Osteoblast (primary cell): ENCODE measurements around the gene PIGK. TPM values are rescaled to one million over a fixed set of nuclear protein-coding genes. Genes with fewer than 3 reads are reported as not detected.

Experiments
- DNase-seq: peaks from one replicate; pipeline ENCODE4 v3.0.0; 2011; ENCODE audit warnings: low spot score, mixed read lengths; ENCODE audit not compliant: insufficient read length; ENCODE audit errors: missing footprints
- H2AFZ ChIP-seq: 2 replicates; pipeline ENCODE4 v1.6.0; 2011; ENCODE audit warnings: mild to moderate bottlenecking, low read length
- H3K27ac ChIP-seq: 2 replicates; pipeline ENCODE4 v1.5.1; 2011; ENCODE audit warnings: mild to moderate bottlenecking, low read depth, low read length, moderate library complexity
- H3K27me3 ChIP-seq: 2 replicates; pipeline ENCODE4 v1.6.0; 2012; ENCODE audit warnings: mild to moderate bottlenecking, control low read depth, inconsistent platforms, low read length, moderate library complexity; ENCODE audit not compliant: insufficient read depth
- H3K36me3 ChIP-seq: 2 replicates; pipeline ENCODE4 v1.5.1; 2011; ENCODE audit warnings: mild to moderate bottlenecking, low read length, control low read depth, moderate library complexity; ENCODE audit not compliant: insufficient read depth
- H3K4me1 ChIP-seq: 2 replicates; pipeline ENCODE4 v1.5.1; 2011; ENCODE audit warnings: mild to moderate bottlenecking, low read length, control low read depth, moderate library complexity; ENCODE audit not compliant: insufficient read depth
- H3K4me2 ChIP-seq: 2 replicates; pipeline ENCODE4 v1.6.0; 2011; ENCODE audit warnings: mild to moderate bottlenecking, low read length; ENCODE audit not compliant: insufficient read depth
- H3K4me3 ChIP-seq: fragments of 200-600 bp; sonication (generic); 3 replicates; pipeline ENCODE4 v1.5.1; 2012; ENCODE audit warnings: mild to moderate bottlenecking, low read length, inconsistent platforms; ENCODE audit not compliant: insufficient read depth
- H3K79me2 ChIP-seq: 2 replicates; pipeline ENCODE4 v1.6.0; 2012; ENCODE audit warnings: mild to moderate bottlenecking, low read length, control low read depth, inconsistent platforms; ENCODE audit not compliant: insufficient read depth
- H3K9me3 ChIP-seq: 2 replicates; pipeline ENCODE4 v1.5.1; 2011; ENCODE audit warnings: low read depth, low read length, control low read depth
- H4K20me1 ChIP-seq: 2 replicates; pipeline ENCODE4 v1.6.0; 2012; ENCODE audit warnings: mild to moderate bottlenecking, low read length, control low read depth; ENCODE audit not compliant: insufficient read depth
- total RNA-seq: library from RNA; depleted of rRNA; stranded (reverse); fragments of >200 nt; gene quantifications from 2 replicates; pipeline ENCODE4 v1.2.3, GENCODE V29; 2012
- TF ChIP-seq, protein P1 (sequence below): IDR thresholded peaks from 2 replicates; pipeline ENCODE4 v1.5.1; 2011; ENCODE audit warnings: mild to moderate bottlenecking, low read depth, low read length, moderate library complexity; ENCODE audit errors: extremely low read depth

The PIGK gene
- total RNA-seq, 1 donor: 46.3 TPM

DNA sequence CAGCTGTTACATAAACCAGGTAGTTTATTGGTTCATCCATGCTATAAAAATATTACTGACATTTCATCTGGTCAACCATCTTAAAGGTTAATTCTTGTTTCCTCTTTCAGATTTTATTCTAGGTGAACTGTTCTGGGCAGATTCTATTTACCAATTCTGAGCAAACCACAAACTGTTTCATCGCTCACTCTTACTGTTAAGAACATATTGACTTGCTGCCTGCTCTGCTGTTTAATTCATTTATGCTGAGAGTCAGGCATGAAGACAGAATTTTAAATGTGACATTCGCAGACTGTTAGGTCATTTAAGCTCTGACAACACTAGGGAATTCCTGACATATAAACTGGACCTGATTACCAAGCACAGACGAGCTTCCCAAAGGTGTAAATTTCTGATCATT is 98.3 kb downstream of the PIGK start:
- Histone ChIP-seq H4K20me1 (no peaks in the 10 kb centered on the region), H3K27me3 (no peaks in the 10 kb centered on the region), H3K4me1 (no peaks in the 10 kb centered on the region), H3K4me3 (no peak overlapping the region), H3K36me3 (no peaks in the 10 kb centered on the region), H2AFZ (no peak overlapping the region), H3K27ac (no peak overlapping the region), H3K9me3 (no peaks in the 10 kb centered on the region), H3K79me2 (no peaks in the 10 kb centered on the region), H3K4me2 (no peak overlapping the region)
- TF ChIP-seq, protein P1, sequence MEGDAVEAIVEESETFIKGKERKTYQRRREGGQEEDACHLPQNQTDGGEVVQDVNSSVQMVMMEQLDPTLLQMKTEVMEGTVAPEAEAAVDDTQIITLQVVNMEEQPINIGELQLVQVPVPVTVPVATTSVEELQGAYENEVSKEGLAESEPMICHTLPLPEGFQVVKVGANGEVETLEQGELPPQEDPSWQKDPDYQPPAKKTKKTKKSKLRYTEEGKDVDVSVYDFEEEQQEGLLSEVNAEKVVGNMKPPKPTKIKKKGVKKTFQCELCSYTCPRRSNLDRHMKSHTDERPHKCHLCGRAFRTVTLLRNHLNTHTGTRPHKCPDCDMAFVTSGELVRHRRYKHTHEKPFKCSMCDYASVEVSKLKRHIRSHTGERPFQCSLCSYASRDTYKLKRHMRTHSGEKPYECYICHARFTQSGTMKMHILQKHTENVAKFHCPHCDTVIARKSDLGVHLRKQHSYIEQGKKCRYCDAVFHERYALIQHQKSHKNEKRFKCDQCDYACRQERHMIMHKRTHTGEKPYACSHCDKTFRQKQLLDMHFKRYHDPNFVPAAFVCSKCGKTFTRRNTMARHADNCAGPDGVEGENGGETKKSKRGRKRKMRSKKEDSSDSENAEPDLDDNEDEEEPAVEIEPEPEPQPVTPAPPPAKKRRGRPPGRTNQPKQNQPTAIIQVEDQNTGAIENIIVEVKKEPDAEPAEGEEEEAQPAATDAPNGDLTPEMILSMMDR: no peak
- no peak for DNase-seq

DNA sequence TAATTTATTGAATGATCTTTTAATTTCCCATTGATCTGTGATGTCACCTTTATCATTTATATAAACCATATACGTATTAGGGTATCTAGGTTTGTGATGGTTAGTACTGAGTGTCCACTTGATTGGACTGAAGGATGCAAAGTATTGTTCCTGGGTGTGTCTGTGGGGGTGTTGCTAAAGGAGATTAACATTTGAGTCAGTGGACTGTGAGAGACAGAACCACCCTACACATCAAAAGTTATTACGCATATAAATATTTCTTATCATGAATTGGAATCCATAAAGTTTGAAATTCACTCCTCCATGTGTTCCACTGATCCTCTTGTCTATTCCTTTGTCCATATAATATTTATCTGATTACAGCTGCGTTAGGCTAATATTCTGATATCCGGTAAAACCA is 100.5 kb downstream of the PIGK start:
- Histone ChIP-seq H3K9me3 (no peaks in the 10 kb centered on the region), H3K36me3 (no peaks in the 10 kb centered on the region), H2AFZ (no peak overlapping the region), H3K27me3 (no peaks in the 10 kb centered on the region), H4K20me1 (no peaks in the 10 kb centered on the region), H3K4me3 (no peak overlapping the region), H3K27ac (no peak overlapping the region), H3K79me2 (no peaks in the 10 kb centered on the region), H3K4me2 (no peak overlapping the region), H3K4me1 (no peaks in the 10 kb centered on the region)
- TF ChIP-seq, protein P1: no peak
- DNase-seq: no peak

DNA sequence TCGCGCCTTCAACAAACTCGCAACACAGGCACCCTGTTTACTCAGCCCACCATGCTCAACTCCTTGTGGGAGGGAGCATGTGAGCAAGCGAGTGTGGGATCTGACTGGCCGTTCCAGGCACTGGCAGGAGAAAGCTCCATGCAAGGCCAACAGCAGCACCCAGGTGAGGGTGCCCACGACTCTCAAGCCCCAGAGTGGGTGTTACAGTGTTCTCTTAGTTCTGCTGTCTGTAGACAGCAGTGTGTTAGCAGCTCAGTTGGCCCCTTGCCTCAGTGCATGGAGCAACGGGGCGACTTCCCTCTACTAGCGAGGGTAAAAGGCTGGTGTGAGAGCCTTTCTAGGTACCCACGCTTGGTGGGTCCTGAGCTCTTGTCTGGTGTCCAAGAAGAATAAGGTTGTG is 114.6 kb downstream of the PIGK start:
- Histone ChIP-seq H3K4me2 (no peak overlapping the region), H4K20me1 (no peaks in the 10 kb centered on the region), H3K79me2 (no peaks in the 10 kb centered on the region), H2AFZ (no peak overlapping the region), H3K27me3 (no peaks in the 10 kb centered on the region), H3K9me3 (no peaks in the 10 kb centered on the region), H3K4me1 (no peaks in the 10 kb centered on the region), H3K36me3 (no peaks in the 10 kb centered on the region), H3K4me3 (no peak overlapping the region), H3K27ac (no peak overlapping the region)
- DNase-seq: no peak
- TF ChIP-seq, protein P1: no peak

DNA sequence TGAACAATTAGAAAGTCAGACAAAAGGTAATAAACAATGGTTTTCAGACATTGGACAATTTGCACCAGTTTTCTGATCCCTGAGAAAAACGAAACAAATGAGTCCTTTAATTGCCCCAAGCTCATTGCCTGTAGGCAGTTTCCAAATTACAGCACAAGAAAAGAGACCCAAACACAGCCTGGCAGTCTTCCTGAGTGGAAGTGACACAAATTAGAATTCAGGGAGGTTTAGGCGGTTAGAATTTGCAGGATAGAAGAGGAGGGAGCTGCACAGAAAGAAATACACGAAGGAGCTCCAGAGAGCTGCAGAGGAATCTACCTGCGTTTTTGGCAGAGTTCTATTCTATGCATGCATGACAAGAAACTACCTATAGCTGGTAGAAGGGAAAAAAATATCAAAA is 115.7 kb downstream of the PIGK start:
- Histone ChIP-seq H3K9me3 (no peaks in the 10 kb centered on the region), H3K4me3 (no peak overlapping the region), H4K20me1 (no peaks in the 10 kb centered on the region), H3K27me3 (no peaks in the 10 kb centered on the region), H3K79me2 (no peaks in the 10 kb centered on the region), H2AFZ (no peak overlapping the region), H3K4me2 (no peak overlapping the region), H3K36me3 (no peaks in the 10 kb centered on the region), H3K4me1 (no peaks in the 10 kb centered on the region), H3K27ac (no peak overlapping the region)
- no peak for DNase-seq
- TF ChIP-seq, protein P1: no peak
